GM21367 (cell line): Measurements from ENCODE around the gene SLC1A4.

ENCODE experiments used
- ATAC-seq: cut with Tn5 transposase; IDR thresholded peaks from one replicate; pipeline ENCODE4 v1.9.1; 2021; ENCODE audit not compliant: unreplicated experiment

The SLC1A4 gene

GRCh38 chr2:65049010-65049639, 59.9 kb downstream of the SLC1A4 start:
- no peak for ATAC-seq

- no peak for ATAC-seq
Measured at GRCh38 chr2:65050931-65051330, 61.7 kb downstream of the SLC1A4 start.

GRCh38 chr2:65053199-65053598, 64.0 kb downstream of the SLC1A4 start:
- ATAC-seq: peak; percentile 44

GRCh38 chr2:65054749-65055421, 65.7 kb downstream of the SLC1A4 start:
- no peak for ATAC-seq

- ATAC-seq: peak; percentile 15
Measured at GRCh38 chr2:65055422-65056214, 66.4 kb downstream of the SLC1A4 start.

- ATAC-seq: peak; percentile 69
Measured at GRCh38 chr2:65056215-65057053, 67.2 kb downstream of the SLC1A4 start, which contains the start of gene CEP68. CEP68 (plus strand) TSS chr2:65056416; CDS start chr2:65069445, 13,029 bp downstream.

- ATAC-seq: no peak
Measured at GRCh38 chr2:65057054-65057375, 67.8 kb downstream of the SLC1A4 start.

GRCh38 chr2:65057391-65058052, 68.3 kb downstream of the SLC1A4 start:
- peak; percentile 24 for ATAC-seq

GRCh38 chr2:65059071-65059470, 69.9 kb downstream of the SLC1A4 start:
- ATAC-seq: no peak

- ATAC-seq: no peak
Measured at GRCh38 chr2:65061146-65061909, 72.1 kb downstream of the SLC1A4 start.

GRCh38 chr2:65061910-65062339, 72.7 kb downstream of the SLC1A4 start:
- no peak for ATAC-seq

GRCh38 chr2:65062843-65063825, 73.9 kb downstream of the SLC1A4 start:
- ATAC-seq: no peak

- ATAC-seq: peak; percentile 82
Measured at GRCh38 chr2:65064728-65065552, 75.7 kb downstream of the SLC1A4 start.

- no peak for ATAC-seq
Measured at GRCh38 chr2:65067806-65068553, 78.8 kb downstream of the SLC1A4 start.

- ATAC-seq: no peak
Measured at GRCh38 chr2:65069439-65069824, 80.2 kb downstream of the SLC1A4 start.

- ATAC-seq: no peak
Measured at GRCh38 chr2:65070172-65070830, 81.1 kb downstream of the SLC1A4 start.
